HL-60 (cell line): ENCODE data around the gene KDM6A.
"Not testable (repeated sequence)": the region's sequence is repeated elsewhere in the genome, so short reads cannot be mapped to it uniquely, and the experiment has no call there.

ENCODE experiments used
- DNase-seq, 2 experiments: peaks; one replicate each; pipeline ENCODE4 v3.0.0-alpha.2; 2010 to 2020; ENCODE audit warnings: low read depth in 1 of 2, low spot score in 1 of 2
- H3K27ac ChIP-seq: fragments of 250-450 bp; sonication (Bioruptor Pico); replicated peaks from 2 replicates; pipeline ENCODE4 v1.5.1; 2020; ENCODE audit warnings: mild to moderate bottlenecking, moderate library complexity
- H3K27me3 ChIP-seq: fragments of 250-450 bp; sonication (Bioruptor Pico); 2 replicates; pipeline ENCODE4 v1.5.1; 2021; ENCODE audit warnings: mild to moderate bottlenecking, moderate library complexity; ENCODE audit not compliant: insufficient read depth, poor library complexity, severe bottlenecking
- H3K4me3 ChIP-seq: replicated peaks from 2 replicates; pipeline ENCODE4 v1.5.1; 2011; ENCODE audit warnings: mild to moderate bottlenecking, control low read depth, low read length; ENCODE audit not compliant: insufficient read depth
- CTCF ChIP-seq: IDR thresholded peaks from one replicate; pipeline ENCODE4 v1.5.1; 2011; ENCODE audit warnings: low read length, control low read depth, inconsistent platforms; ENCODE audit not compliant: insufficient read depth
- GABPA ChIP-seq: IDR thresholded peaks from 2 replicates; pipeline ENCODE4 v1.6.1; 2012; ENCODE audit warnings: low read depth
- POLR2AphosphoS5 ChIP-seq: IDR thresholded peaks from 2 replicates; pipeline ENCODE4 v1.6.1; 2012; ENCODE audit warnings: low read depth
- REST ChIP-seq: IDR thresholded peaks from 2 replicates; pipeline ENCODE4 v1.6.1; 2012; ENCODE audit warnings: low read depth; ENCODE audit not compliant: insufficient replicate concordance
- SPI1 ChIP-seq: IDR thresholded peaks from 2 replicates; pipeline ENCODE4 v1.6.1; 2012; ENCODE audit warnings: low read depth, mild to moderate bottlenecking, borderline replicate concordance

The KDM6A gene

GRCh38 chrX:44938111-44938510 is 65.1 kb downstream of the KDM6A start:
- TF ChIP-seq GABPA (no peak), POLR2AphosphoS5 (no peak), REST (no peak)
- H3K27ac ChIP-seq, result no peak overlapping the region
- no peak for DNase-seq
- H3K27me3 ChIP-seq, result no peaks in the 10 kb centered on the region
- H3K4me3 ChIP-seq, result no peak overlapping the region

- not testable (repeated sequence) for DNase-seq, H3K27ac ChIP-seq, H3K4me3 ChIP-seq, H3K27me3 ChIP-seq
Observed at GRCh38 chrX:44940541-44940940, 67.6 kb downstream of the KDM6A start.

- TF ChIP-seq GABPA (no peak), REST (no peak), CTCF (no peak), POLR2AphosphoS5 (no peak), SPI1 (no peak)
- no peak overlapping the region for H3K27ac ChIP-seq
- no peak for DNase-seq
- H3K27me3 ChIP-seq, result no peaks in the 10 kb centered on the region
- no peak overlapping the region for H3K4me3 ChIP-seq
Observed at GRCh38 chrX:44943007-44943406, 70.0 kb downstream of the KDM6A start.

- no peak overlapping the region for H3K4me3 ChIP-seq
- TF ChIP-seq POLR2AphosphoS5 (no peak), CTCF (no peak), GABPA (no peak), SPI1 (no peak), REST (no peak)
- no peak overlapping the region for H3K27ac ChIP-seq
- no peaks in the 10 kb centered on the region for H3K27me3 ChIP-seq
- DNase-seq, result no peak
Observed at GRCh38 chrX:44944894-44945293, 71.9 kb downstream of the KDM6A start.
